ENCODE measurements around the gene DDIT3. TPM values are rescaled to one million over a fixed set of nuclear protein-coding genes. Genes with fewer than 3 reads are reported as not detected.
A peak's percentile ranks its signal among the peaks of the same experiment; 100 is the strongest.

DDIT3 gene
- total RNA-seq, 1 experiment from 2014 or later: 70.2 TPM

DNA sequence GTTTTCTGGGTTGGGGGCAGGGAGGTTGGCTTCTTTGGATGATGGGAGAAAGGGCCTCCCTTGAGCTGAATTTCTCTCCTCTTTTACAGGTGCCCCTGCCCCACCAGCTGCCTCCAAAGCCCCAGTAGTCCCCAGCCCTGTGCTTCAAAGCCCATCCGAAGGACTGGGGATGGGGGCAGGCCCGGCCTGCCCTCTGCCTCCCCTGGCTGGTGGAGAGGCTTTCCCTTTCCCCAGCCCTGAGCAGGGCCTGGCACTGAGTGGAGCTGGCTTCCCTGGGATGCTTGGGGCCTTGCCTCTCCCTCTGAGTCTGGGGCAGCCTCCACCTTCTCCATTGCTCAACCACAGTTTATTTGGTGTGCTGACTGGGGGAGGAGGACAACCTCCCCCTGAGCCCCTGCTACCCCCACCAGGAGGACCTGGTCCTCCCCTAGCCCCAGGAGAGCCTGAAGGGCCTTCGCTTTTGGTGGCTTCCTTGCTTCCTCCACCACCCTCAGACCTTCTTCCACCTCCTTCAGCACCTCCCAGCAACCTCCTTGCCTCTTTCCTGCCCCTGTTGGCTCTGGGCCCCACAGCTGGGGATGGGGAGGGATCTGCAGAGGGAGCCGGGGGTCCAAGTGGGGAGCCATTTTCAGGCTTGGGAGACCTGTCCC, 6.3 kb upstream of the DDIT3 start:
- Mint-ChIP-seq H3K4me1 (ENCODE audit: low read depth, unreplicated experiment) (peaks cover 21% of the 10 kb centered on the region), H3K27me3 (ENCODE audit: unreplicated experiment) (no peaks in the 10 kb centered on the region), H3K27ac (ENCODE audit: unreplicated experiment) (no peak overlapping the region), H3K36me3 (ENCODE audit: insufficient read depth, unreplicated experiment) (peaks cover 99% of the 10 kb centered on the region), H3K9me3 (ENCODE audit: low read depth, unreplicated experiment) (no peaks in the 10 kb centered on the region), H3K4me3 (ENCODE audit: low read depth, unreplicated experiment) (no peak overlapping the region)
- TF ChIP-seq, protein P1, sequence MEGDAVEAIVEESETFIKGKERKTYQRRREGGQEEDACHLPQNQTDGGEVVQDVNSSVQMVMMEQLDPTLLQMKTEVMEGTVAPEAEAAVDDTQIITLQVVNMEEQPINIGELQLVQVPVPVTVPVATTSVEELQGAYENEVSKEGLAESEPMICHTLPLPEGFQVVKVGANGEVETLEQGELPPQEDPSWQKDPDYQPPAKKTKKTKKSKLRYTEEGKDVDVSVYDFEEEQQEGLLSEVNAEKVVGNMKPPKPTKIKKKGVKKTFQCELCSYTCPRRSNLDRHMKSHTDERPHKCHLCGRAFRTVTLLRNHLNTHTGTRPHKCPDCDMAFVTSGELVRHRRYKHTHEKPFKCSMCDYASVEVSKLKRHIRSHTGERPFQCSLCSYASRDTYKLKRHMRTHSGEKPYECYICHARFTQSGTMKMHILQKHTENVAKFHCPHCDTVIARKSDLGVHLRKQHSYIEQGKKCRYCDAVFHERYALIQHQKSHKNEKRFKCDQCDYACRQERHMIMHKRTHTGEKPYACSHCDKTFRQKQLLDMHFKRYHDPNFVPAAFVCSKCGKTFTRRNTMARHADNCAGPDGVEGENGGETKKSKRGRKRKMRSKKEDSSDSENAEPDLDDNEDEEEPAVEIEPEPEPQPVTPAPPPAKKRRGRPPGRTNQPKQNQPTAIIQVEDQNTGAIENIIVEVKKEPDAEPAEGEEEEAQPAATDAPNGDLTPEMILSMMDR (IDR thresholded peaks at IDR 0.05; ENCODE audit: unreplicated experiment): no peak
- no peak for DNase-seq
- intact Hi-C loops (cut with micrococcal nuclease; ENCODE audit: unreplicated experiment): no loop called here
- CTCF ChIA-PET: interaction anchor here (0.6 kb wide), 2 partner anchors 258 to 834 kb away, joined by 3 to 6 read pairs; no protein-coding TSS in a partner anchor
- TSS peak; percentile 2 for BruUV-seq (replicated peaks)

DNA sequence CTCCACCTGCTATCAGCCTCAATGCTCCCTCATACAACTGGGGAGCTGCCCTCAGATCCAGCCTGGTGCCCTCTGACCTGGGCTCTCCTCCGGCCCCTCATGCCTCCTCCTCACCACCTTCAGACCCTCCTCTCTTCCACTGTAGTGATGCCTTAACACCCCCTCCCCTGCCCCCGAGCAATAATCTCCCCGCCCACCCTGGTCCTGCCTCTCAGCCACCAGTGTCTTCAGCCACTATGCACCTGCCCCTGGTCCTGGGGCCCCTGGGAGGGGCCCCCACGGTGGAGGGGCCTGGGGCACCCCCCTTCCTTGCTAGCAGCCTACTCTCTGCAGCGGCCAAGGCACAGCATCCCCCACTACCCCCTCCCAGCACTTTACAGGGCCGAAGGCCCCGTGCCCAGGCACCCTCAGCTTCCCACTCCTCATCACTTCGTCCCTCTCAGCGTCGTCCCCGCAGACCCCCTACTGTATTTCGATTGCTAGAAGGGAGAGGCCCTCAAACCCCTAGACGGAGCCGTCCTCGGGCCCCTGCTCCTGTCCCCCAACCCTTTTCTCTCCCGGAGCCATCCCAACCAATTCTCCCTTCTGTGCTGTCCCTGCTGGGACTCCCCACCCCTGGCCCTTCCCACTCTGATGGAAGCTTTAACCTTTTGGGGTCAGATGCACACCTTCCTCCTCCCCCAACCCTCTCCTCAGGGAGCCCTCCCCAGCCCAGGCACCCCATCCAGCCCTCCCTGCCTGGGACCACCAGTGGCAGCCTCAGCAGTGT, 5.5 kb upstream of the DDIT3 start:
- no peaks in the 10 kb centered on the region for H3K9me3 Mint-ChIP-seq (ENCODE audit: low read depth, unreplicated experiment)
- BruUV-seq (replicated peaks): no TSS peak
- peaks cover 29% of the 10 kb centered on the region for H3K4me1 Mint-ChIP-seq (ENCODE audit: low read depth, unreplicated experiment)
- TF ChIP-seq, protein P1 (IDR thresholded peaks at IDR 0.05; ENCODE audit: unreplicated experiment): no peak
- no peak overlapping the region for H3K4me3 Mint-ChIP-seq (ENCODE audit: low read depth, unreplicated experiment)
- H3K27ac Mint-ChIP-seq (ENCODE audit: unreplicated experiment): peak overlapping the region; percentile 10
- CTCF ChIA-PET: no interaction called here
- intact Hi-C loops (cut with micrococcal nuclease; ENCODE audit: unreplicated experiment): no loop called here
- no peak for DNase-seq
- peaks cover 99% of the 10 kb centered on the region for H3K36me3 Mint-ChIP-seq (ENCODE audit: insufficient read depth, unreplicated experiment)
- no peaks in the 10 kb centered on the region for H3K27me3 Mint-ChIP-seq (ENCODE audit: unreplicated experiment)

DNA sequence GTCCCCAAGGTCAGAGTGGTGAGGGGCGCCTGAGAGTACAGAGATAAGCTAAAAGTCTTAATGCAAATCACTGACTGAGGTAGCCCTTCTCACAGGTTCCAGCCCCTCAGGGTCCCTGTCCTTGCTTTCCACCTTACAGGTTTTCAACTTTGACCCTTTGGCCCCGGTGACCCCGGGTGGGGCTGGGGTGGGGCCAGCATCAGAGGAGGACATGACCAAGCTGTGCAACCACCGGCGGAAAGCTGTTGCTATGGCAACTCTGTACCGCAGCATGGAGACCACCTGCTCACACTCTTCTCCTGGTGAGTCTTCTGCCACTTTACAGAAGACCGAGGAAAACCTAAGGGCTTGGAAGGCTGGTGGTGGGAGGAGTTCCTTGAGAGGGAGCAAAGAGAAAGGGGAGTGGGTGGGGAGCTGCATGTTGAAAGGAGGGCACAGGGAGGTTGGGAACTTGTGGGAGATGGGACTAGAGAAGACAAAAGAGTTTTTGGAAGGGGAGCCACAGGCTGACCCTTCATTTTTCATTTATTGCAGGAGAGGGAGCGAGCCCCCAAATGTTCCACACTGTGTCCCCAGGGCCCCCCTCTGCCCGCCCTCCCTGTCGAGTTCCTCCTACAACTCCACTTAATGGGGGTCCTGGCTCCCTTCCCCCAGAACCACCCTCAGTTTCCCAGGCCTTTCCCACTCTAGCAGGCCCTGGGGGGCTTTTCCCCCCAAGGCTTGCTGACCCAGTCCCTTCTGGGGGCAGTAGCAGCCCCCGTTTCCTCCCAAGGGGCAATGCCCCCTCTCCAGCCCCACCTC, 4.7 kb upstream of the DDIT3 start:
- CTCF ChIA-PET: no interaction called here
- Mint-ChIP-seq H3K36me3 (ENCODE audit: insufficient read depth, unreplicated experiment) (peaks cover 99% of the 10 kb centered on the region), H3K27me3 (ENCODE audit: unreplicated experiment) (no peaks in the 10 kb centered on the region), H3K9me3 (ENCODE audit: low read depth, unreplicated experiment) (no peaks in the 10 kb centered on the region), H3K4me1 (ENCODE audit: low read depth, unreplicated experiment) (peaks cover 32% of the 10 kb centered on the region), H3K4me3 (ENCODE audit: low read depth, unreplicated experiment) (peak overlapping the region; percentile 95), H3K27ac (ENCODE audit: unreplicated experiment) (no peak overlapping the region)
- intact Hi-C loops (cut with micrococcal nuclease; ENCODE audit: unreplicated experiment): no loop called here
- TF ChIP-seq, protein P1 (IDR thresholded peaks at IDR 0.05; ENCODE audit: unreplicated experiment): no peak
- no TSS peak for BruUV-seq (replicated peaks)
- DNase-seq: no peak

DNA sequence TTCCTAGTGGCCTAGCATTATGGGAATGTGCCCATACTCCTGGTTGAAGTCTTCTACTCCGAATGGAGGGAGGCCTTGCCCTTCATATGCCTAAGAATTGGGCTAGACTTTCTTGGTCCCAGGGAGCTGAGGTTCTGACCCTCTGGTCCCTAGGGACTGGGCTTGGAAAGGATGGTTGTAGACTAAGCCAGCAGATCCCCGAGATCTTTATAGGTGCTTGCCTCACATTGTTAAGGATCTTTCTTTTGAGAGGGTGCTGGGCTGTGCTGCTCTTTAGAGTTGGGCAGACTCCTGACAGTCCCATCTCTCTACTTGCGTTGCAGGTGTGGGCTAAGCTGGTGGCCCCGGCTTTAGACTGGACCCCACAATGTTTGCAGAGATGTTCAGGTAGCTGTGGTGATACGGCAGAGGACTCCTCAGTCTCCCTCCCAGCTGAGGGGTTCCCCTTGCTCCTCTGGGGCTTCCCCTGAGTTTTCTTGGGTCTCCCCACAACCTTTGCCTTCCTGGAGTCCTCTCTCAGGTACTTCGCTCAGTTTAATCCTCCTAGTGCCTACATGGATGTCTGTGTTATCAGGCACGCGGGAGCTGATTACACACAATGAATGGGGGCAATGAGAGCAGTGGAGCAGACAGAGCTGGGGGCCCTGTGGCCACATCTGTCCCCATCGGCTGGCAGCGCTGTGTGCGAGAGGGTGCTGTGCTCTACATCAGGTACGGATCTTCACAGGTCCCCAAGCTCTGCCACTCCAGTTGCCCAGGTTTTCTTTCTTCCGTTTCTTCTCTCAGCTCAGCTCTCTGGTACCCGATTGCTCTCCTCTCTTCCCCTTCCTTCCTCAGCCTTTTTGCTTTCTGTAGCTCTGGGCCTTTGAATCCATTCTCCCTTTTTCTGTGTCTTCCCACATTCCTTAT, 3.6 kb upstream of the DDIT3 start:
- Mint-ChIP-seq H3K4me3 (ENCODE audit: low read depth, unreplicated experiment) (peak overlapping the region; percentile 95), H3K9me3 (ENCODE audit: low read depth, unreplicated experiment) (no peaks in the 10 kb centered on the region), H3K36me3 (ENCODE audit: insufficient read depth, unreplicated experiment) (peaks cover 99% of the 10 kb centered on the region), H3K27ac (ENCODE audit: unreplicated experiment) (peak overlapping the region; percentile 88), H3K27me3 (ENCODE audit: unreplicated experiment) (no peaks in the 10 kb centered on the region), H3K4me1 (ENCODE audit: low read depth, unreplicated experiment) (peaks cover 38% of the 10 kb centered on the region)
- CTCF ChIA-PET: interaction anchor here (0.6 to 0.8 kb wide), 2 partner anchors 71 to 762 kb away, joined by 3 to 4 read pairs; no protein-coding TSS in a partner anchor
- no peak for DNase-seq
- intact Hi-C loops (cut with micrococcal nuclease; ENCODE audit: unreplicated experiment): no loop called here
- TF ChIP-seq, protein P1 (IDR thresholded peaks at IDR 0.05; ENCODE audit: unreplicated experiment): no peak
- BruUV-seq (replicated peaks): no TSS peak
